Omental fat pad (tissue), 4 donors: ENCODE measurements around the gene STARD10. TPM values are rescaled to one million over a fixed set of nuclear protein-coding genes. Genes with fewer than 3 reads are reported as not detected.

Experiments
- ATAC-seq: fragments of 150-250 bp; one replicate; pipeline ENCODE4 v1.9.1; 2016; ENCODE audit warnings: mild to moderate bottlenecking, moderate library complexity; ENCODE audit not compliant: low FRiP score
- DNase-seq: peaks from one replicate; pipeline ENCODE4 v3.0.0-alpha.2; 2019; ENCODE audit warnings: low spot score
- total RNA-seq, 4 donors: library from RNA; depleted of rRNA; stranded (reverse); fragments of >200 nt; gene quantifications; one replicate each; pipeline ENCODE4 v1.1.0, GENCODE V29; 2016
- TF ChIP-seq, protein P1 (sequence below), 3 donors: fragments of 450-650 bp; IDR thresholded peaks; one replicate each; pipeline ENCODE4 v1.5.1; 2016 to 2017; ENCODE audit warnings: antibody characterized with exemption in 3 of 3, mild to moderate bottlenecking in 3 of 3, moderate library complexity in 2 of 3

Gene STARD10
- total RNA-seq, 4 donors from 2014 or later, result 10.9 to 20.6 (median 15.4) TPM

DNA sequence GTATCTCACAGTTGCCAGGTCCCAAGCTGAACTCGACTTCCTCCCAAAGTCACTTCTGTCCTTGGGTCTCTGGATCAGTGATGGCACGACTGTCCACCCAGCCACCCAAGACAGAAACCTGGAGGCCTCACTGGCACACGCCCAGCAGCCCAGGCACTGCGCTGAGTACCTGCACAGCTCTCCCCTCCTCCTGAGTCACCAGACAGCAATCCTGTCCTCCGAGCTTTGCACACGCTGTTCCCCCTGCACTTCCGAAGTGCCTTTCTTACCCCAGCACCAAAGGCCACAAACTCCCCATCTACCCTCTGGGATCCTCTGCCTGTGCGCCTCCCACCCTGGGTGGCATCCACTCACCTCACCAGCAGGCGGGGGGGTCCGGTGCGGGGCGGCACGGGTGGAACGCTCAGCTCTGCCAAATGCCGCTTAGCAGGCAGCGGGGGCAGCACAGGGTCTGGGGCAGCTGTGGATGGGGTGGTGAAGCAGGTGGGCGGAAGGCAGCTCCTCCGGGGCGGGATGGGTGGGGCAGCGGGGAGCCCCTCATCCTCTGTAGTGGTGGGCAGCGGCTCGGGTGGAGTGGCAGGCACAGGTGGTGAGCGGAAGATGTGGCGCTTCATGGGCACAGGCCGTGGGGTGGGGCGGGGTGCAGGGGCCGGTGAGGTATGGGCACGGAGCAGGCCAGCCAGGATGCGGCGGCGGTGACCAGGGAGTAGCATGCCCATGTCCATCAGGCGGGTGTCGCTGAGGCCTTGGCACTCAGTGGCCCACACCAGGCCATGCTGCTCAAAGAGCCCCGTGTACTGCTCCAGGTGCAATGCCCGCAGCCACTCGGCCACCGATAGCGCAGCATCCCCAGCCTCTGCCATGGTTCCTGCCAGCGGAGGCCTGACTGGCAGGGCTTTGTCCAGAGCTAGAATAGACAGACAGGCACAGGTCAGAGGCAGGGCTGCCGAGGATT, 67.3 kb downstream of the STARD10 start:
- no peak for ATAC-seq
- TF ChIP-seq, protein P1, sequence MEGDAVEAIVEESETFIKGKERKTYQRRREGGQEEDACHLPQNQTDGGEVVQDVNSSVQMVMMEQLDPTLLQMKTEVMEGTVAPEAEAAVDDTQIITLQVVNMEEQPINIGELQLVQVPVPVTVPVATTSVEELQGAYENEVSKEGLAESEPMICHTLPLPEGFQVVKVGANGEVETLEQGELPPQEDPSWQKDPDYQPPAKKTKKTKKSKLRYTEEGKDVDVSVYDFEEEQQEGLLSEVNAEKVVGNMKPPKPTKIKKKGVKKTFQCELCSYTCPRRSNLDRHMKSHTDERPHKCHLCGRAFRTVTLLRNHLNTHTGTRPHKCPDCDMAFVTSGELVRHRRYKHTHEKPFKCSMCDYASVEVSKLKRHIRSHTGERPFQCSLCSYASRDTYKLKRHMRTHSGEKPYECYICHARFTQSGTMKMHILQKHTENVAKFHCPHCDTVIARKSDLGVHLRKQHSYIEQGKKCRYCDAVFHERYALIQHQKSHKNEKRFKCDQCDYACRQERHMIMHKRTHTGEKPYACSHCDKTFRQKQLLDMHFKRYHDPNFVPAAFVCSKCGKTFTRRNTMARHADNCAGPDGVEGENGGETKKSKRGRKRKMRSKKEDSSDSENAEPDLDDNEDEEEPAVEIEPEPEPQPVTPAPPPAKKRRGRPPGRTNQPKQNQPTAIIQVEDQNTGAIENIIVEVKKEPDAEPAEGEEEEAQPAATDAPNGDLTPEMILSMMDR (IDR thresholded peaks at IDR 0.05), result no peak
- DNase-seq, result no peak

- DNase-seq (no peak), ATAC-seq (no peak)
- TF ChIP-seq, protein P1 (IDR thresholded peaks at IDR 0.05), result no peak
These were observed 68.2 kb downstream of the STARD10 start for GRCh38 chr11:72725724-72726028.

- TF ChIP-seq, protein P1 (IDR thresholded peaks at IDR 0.05), result peak in 1 of 3 donors; percentile 46
- ATAC-seq (no peak), DNase-seq (peak; percentile 58)
These were observed 68.8 kb downstream of the STARD10 start for GRCh38 chr11:72724851-72725723.

GRCh38 chr11:72724021-72724551, 69.8 kb downstream of the STARD10 start:
- ATAC-seq (no peak), DNase-seq (no peak)
- TF ChIP-seq, protein P1 (IDR thresholded peaks at IDR 0.05), result no peak

DNA sequence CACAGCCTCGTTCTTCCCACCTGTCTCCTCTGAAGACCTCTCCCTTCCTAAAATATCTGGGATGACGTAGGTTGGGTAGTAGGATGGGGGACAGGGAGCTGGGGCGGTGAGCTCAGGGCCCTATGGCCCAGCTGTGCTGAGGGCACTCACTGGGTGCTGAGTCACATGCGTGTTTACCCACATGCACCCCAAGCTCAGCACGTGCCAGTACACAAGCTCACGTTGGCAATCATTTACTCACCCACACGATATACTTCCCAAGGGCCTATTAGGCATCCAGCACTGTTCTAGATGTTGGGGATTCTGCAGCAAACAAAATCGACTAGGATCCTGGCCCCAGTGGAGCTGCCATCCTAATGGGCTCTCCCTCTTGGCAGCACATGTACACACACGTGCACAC, 70.3 kb downstream of the STARD10 start:
- DNase-seq (no peak), ATAC-seq (no peak)
- TF ChIP-seq, protein P1 (IDR thresholded peaks at IDR 0.05), result no peak

GRCh38 chr11:72722050-72722748, 71.6 kb downstream of the STARD10 start:
- DNase-seq (peak; percentile 76), ATAC-seq (peak; percentile 88)
- TF ChIP-seq, protein P1 (IDR thresholded peaks at IDR 0.05), result no peak
